Astrocyte of the spinal cord (primary cell): ENCODE results near the gene ALDH1L2.

Source experiments
- DNase-seq: peaks from one replicate; pipeline ENCODE4 v3.0.0; 2011; ENCODE audit warnings: low read depth, low spot score
- H3K4me3 ChIP-seq: 2 replicates; pipeline ENCODE4 v1.5.1; 2011; ENCODE audit warnings: low read depth, mild to moderate bottlenecking, low read length, moderate library complexity
- CTCF ChIP-seq: IDR thresholded peaks from 2 replicates; pipeline ENCODE4 v1.5.1; 2012; ENCODE audit warnings: low read depth, mild to moderate bottlenecking, low read length, inconsistent platforms
- in situ Hi-C: cut with HindIII; loops from 2 replicates; pipeline ENCODE4 v1.10.0; 2017; ENCODE audit warnings: low sequenced_read_pairs

ALDH1L2 gene

GRCh38 chr12:105076098-105076497 lies 8.2 kb downstream of the ALDH1L2 start:
- DNase-seq = peak; percentile 31
- H3K4me3 ChIP-seq = no peak overlapping the region
- in situ Hi-C loops = no loop called here
- TF ChIP-seq CTCF = no peak

- in situ Hi-C loops = no loop called here
- H3K4me3 ChIP-seq = no peak overlapping the region
- no peak for TF ChIP-seq CTCF
- DNase-seq = no peak
Observed at GRCh38 chr12:105072888-105073488, 11.3 kb downstream of the ALDH1L2 start.

GRCh38 chr12:105071981-105072380 lies 12.3 kb downstream of the ALDH1L2 start:
- TF ChIP-seq CTCF = no peak
- in situ Hi-C loops = no loop called here
- no peak for DNase-seq
- no peak overlapping the region for H3K4me3 ChIP-seq

GRCh38 chr12:105069936-105070702 lies 14.1 kb downstream of the ALDH1L2 start:
- no peak for TF ChIP-seq CTCF
- in situ Hi-C loops = no loop called here
- H3K4me3 ChIP-seq = no peak overlapping the region
- DNase-seq = no peak

GRCh38 chr12:105067511-105068031 lies 16.7 kb downstream of the ALDH1L2 start:
- no peak overlapping the region for H3K4me3 ChIP-seq
- peak; percentile 40 for DNase-seq
- in situ Hi-C loops = no loop called here
- TF ChIP-seq CTCF = no peak

GRCh38 chr12:105064564-105065178 lies 19.6 kb downstream of the ALDH1L2 start:
- H3K4me3 ChIP-seq = no peak overlapping the region
- DNase-seq = no peak
- no peak for TF ChIP-seq CTCF
- in situ Hi-C loops = no loop called here
